H9 (cell line): ENCODE data around the gene IRF4. TPM values are rescaled to one million over a fixed set of nuclear protein-coding genes. Genes with fewer than 3 reads are reported as not detected.

Experiments
- DNase-seq: peaks from one replicate; pipeline ENCODE4 v3.0.0-alpha.2; 2017
- H2AFZ ChIP-seq: one replicate; pipeline ENCODE4 v1.6.1; 2013; ENCODE audit warnings: mild to moderate bottlenecking, low read length, control low read depth, moderate library complexity
- H2AK5ac ChIP-seq: 2 replicates; pipeline ENCODE4 v1.6.1; 2013; ENCODE audit warnings: low read length, control low read depth, mixed read lengths; ENCODE audit not compliant: insufficient read length
- H2BK120ac ChIP-seq: one replicate; pipeline ENCODE4 v1.6.1; 2013; ENCODE audit warnings: low read depth, mild to moderate bottlenecking, low read length, control low read depth, inconsistent platforms; ENCODE audit not compliant: poor library complexity, severe bottlenecking
- H2BK12ac ChIP-seq: 2 replicates; pipeline ENCODE4 v1.6.1; 2013; ENCODE audit warnings: low read length, control low read depth, mixed read lengths, low read depth; ENCODE audit not compliant: insufficient read length
- H2BK15ac ChIP-seq: 2 replicates; pipeline ENCODE4 v1.6.1; 2013; ENCODE audit warnings: low read depth, low read length, control low read depth
- H2BK20ac ChIP-seq: one replicate; pipeline ENCODE4 v1.6.1; 2013; ENCODE audit warnings: low read depth, mild to moderate bottlenecking, low read length, control low read depth, inconsistent platforms; ENCODE audit not compliant: poor library complexity, severe bottlenecking
- H2BK5ac ChIP-seq: 2 replicates; pipeline ENCODE4 v1.6.1; 2013; ENCODE audit warnings: low read length, control low read depth, mixed read lengths; ENCODE audit not compliant: insufficient read length
- H3K14ac ChIP-seq: 2 replicates; pipeline ENCODE4 v1.6.1; 2013; ENCODE audit warnings: low read length, control low read depth; ENCODE audit not compliant: insufficient read depth
- H3K18ac ChIP-seq: 2 replicates; pipeline ENCODE4 v1.6.1; 2013; ENCODE audit warnings: low read depth, mild to moderate bottlenecking, mixed read lengths, low read length, control low read depth; ENCODE audit not compliant: insufficient read length
- H3K23ac ChIP-seq: 2 replicates; pipeline ENCODE4 v1.6.1; 2013; ENCODE audit warnings: low read length, control low read depth, mixed read lengths, low read depth; ENCODE audit not compliant: insufficient read length
- H3K23me2 ChIP-seq: 2 replicates; pipeline ENCODE4 v1.6.1; 2013; ENCODE audit warnings: low read depth, mild to moderate bottlenecking, mixed read lengths, low read length, control low read depth; ENCODE audit not compliant: insufficient read length, poor library complexity, severe bottlenecking
- H3K27ac ChIP-seq: 2 replicates; pipeline ENCODE4 v1.5.1; 2013; ENCODE audit warnings: low read length, control low read depth, mixed read lengths, low read depth; ENCODE audit not compliant: insufficient read length
- H3K27me3 ChIP-seq: 2 replicates; pipeline ENCODE4 v1.6.1; 2013; ENCODE audit warnings: low read length, control low read depth, inconsistent platforms; ENCODE audit not compliant: insufficient read depth
- H3K4ac ChIP-seq: 2 replicates; pipeline ENCODE4 v1.6.1; 2013; ENCODE audit warnings: low read depth, mild to moderate bottlenecking, control low read depth, inconsistent platforms, low read length, moderate library complexity
- H3K4me1 ChIP-seq: 2 replicates; pipeline ENCODE4 v1.6.1; 2013; ENCODE audit warnings: low read length, control low read depth, inconsistent platforms; ENCODE audit not compliant: insufficient read depth
- H3K4me2 ChIP-seq: 2 replicates; pipeline ENCODE4 v1.6.1; 2013; ENCODE audit warnings: low read length, control low read depth, mixed read lengths; ENCODE audit not compliant: insufficient read length, insufficient read depth
- H3K56ac ChIP-seq: 2 replicates; pipeline ENCODE4 v1.6.1; 2013; ENCODE audit warnings: low read depth, mild to moderate bottlenecking, mixed read lengths, low read length, control low read depth; ENCODE audit not compliant: insufficient read length
- H3K79me1 ChIP-seq: 2 replicates; pipeline ENCODE4 v1.6.1; 2013; ENCODE audit warnings: low read depth, mild to moderate bottlenecking, moderate library complexity, low read length, control low read depth, inconsistent platforms; ENCODE audit not compliant: insufficient read depth, poor library complexity, severe bottlenecking
- H3K79me2 ChIP-seq: 2 replicates; pipeline ENCODE4 v1.6.1; 2013; ENCODE audit warnings: low read length, control low read depth, inconsistent platforms; ENCODE audit not compliant: insufficient read depth
- H3K9ac ChIP-seq: 2 replicates; pipeline ENCODE4 v1.6.1; 2013; ENCODE audit warnings: low read length, control low read depth, mixed read lengths; ENCODE audit not compliant: insufficient read length; ENCODE audit errors: extremely low read depth
- H3K9me3 ChIP-seq: one replicate; pipeline ENCODE4 v1.6.1; 2013; ENCODE audit warnings: low read depth, low read length, inconsistent platforms; ENCODE audit not compliant: control insufficient read depth
- H3T11ph ChIP-seq: one replicate; pipeline ENCODE4 v1.6.1; 2013; ENCODE audit warnings: mild to moderate bottlenecking, low read length, control low read depth, inconsistent platforms
- H4K20me1 ChIP-seq: one replicate; pipeline ENCODE4 v1.6.1; 2013; ENCODE audit not compliant: control insufficient read depth, insufficient read length, insufficient read depth
- H4K5ac ChIP-seq: 2 replicates; pipeline ENCODE4 v1.6.1; 2013; ENCODE audit warnings: low read depth, mild to moderate bottlenecking, mixed read lengths, low read length, control low read depth; ENCODE audit not compliant: insufficient read length
- H4K8ac ChIP-seq: replicated peaks from 2 replicates; pipeline ENCODE4 v1.6.1; 2013; ENCODE audit warnings: low read length, control low read depth, mixed read lengths, low read depth; ENCODE audit not compliant: insufficient read length
- H4K91ac ChIP-seq: 2 replicates; pipeline ENCODE4 v1.6.1; 2013; ENCODE audit warnings: low read depth, mild to moderate bottlenecking, moderate library complexity, mixed read lengths, low read length, control low read depth; ENCODE audit not compliant: insufficient read length
- H3K27ac Mint-ChIP-seq, 3 experiments: 2 replicates in 2 of 3; 3 replicates in 1 of 3; pipeline ENCODE4 v1.8.0; 2020 to 2021; ENCODE audit warnings: mixed read lengths in 3 of 3, mild to moderate bottlenecking in 1 of 3, moderate library complexity in 1 of 3
- H3K27me3 Mint-ChIP-seq: 2 replicates; pipeline ENCODE4 v1.8.0; 2021; ENCODE audit warnings: low read depth, mild to moderate bottlenecking, moderate library complexity, mixed read lengths
- H3K36me3 Mint-ChIP-seq, 3 experiments: 2 replicates in 2 of 3; 3 replicates in 1 of 3; pipeline ENCODE4 v1.8.0; 2020 to 2021; ENCODE audit warnings: low read depth in 3 of 3, mixed read lengths in 3 of 3; ENCODE audit not compliant: insufficient read depth in 1 of 3
- H3K4me1 Mint-ChIP-seq, 2 experiments: 2 replicates each; pipeline ENCODE4 v1.8.0; 2020; ENCODE audit warnings: mixed read lengths in 2 of 2
- H3K4me3 Mint-ChIP-seq, 2 experiments: 2 replicates in 1 of 2; 3 replicates in 1 of 2; pipeline ENCODE4 v1.8.0; 2020 to 2021; ENCODE audit warnings: mild to moderate bottlenecking in 2 of 2, mixed read lengths in 2 of 2, moderate library complexity in 1 of 2
- H3K9me3 Mint-ChIP-seq, 2 experiments: 2 replicates in 1 of 2; 3 replicates in 1 of 2; pipeline ENCODE4 v1.8.0; 2020; ENCODE audit warnings: mild to moderate bottlenecking in 2 of 2, mixed read lengths in 2 of 2, moderate library complexity in 1 of 2
- CTCF ChIP-seq: fragments of 200-600 bp; sonication (generic); conservative IDR thresholded peaks from 3 replicates; pipeline ENCODE4 v1.8.0; 2021; ENCODE audit warnings: antibody characterized with exemption, mild to moderate bottlenecking
- WGBS: extraction: QIAGEN DNeasy Blood & Tissue Kit; methylation state at CpG from one replicate; pipeline ENCODE4 v1.1.7; 2013; ENCODE audit warnings: missing lambda C conversion rate, low lambda C conversion rate, mixed read lengths; ENCODE audit not compliant: insufficient read length; ENCODE audit errors: extremely low coverage; 5-methylcytosine and 5-hydroxymethylcytosine counted together
- total RNA-seq: library from RNA; stranded (reverse); gene quantifications from 2 replicates; pipeline ENCODE4 v1.2.1, GENCODE V29; 2021

IRF4 gene
- total RNA-seq, 1 experiment from 2014 or later: 0.31 TPM

- H3K23me2 ChIP-seq: no peaks in the 10 kb centered on the region
- no peak overlapping the region for H3K14ac ChIP-seq
- H3K9me3 ChIP-seq: peaks cover 73% of the 10 kb centered on the region
- Mint-ChIP-seq H3K4me3 (no peak overlapping the region), H3K27ac (no peak overlapping the region), H3K9me3 (peaks cover 93 to 99% of the 10 kb centered on the region in 2 experiments), H3K27me3 (peaks cover 16% of the 10 kb centered on the region), H3K4me1 (no peaks in the 10 kb centered on the region), H3K36me3 (peaks cover 22 to 31% (median 30%) of the 10 kb centered on the region in 3 experiments)
- no peak overlapping the region for H3K23ac ChIP-seq
- no peak overlapping the region for H4K8ac ChIP-seq
- TF ChIP-seq CTCF: no peak
- no peak overlapping the region for H3K9ac ChIP-seq
- H2AK5ac ChIP-seq: no peak overlapping the region
- H3K4ac ChIP-seq: no peak overlapping the region
- H2BK5ac ChIP-seq: no peak overlapping the region
- DNase-seq: no peak
- H3K4me2 ChIP-seq: no peak overlapping the region
- H3K4me1 ChIP-seq: no peaks in the 10 kb centered on the region
- no peak overlapping the region for H3K56ac ChIP-seq
- H3K18ac ChIP-seq: no peak overlapping the region
- no peaks in the 10 kb centered on the region for H3K79me2 ChIP-seq
- no peak overlapping the region for H2BK15ac ChIP-seq
- H4K20me1 ChIP-seq: no peaks in the 10 kb centered on the region
- H2BK120ac ChIP-seq: no peak overlapping the region
- H3K27ac ChIP-seq: no peak overlapping the region
- no peaks in the 10 kb centered on the region for H3K27me3 ChIP-seq
- H4K5ac ChIP-seq: no peak overlapping the region
- H4K91ac ChIP-seq: no peak overlapping the region
- H2BK20ac ChIP-seq: no peak overlapping the region
- no peaks in the 10 kb centered on the region for H3K79me1 ChIP-seq
- WGBS: no CpG with 5 or more reads among the region's 5 CpGs
- no peak overlapping the region for H2BK12ac ChIP-seq
- no peak overlapping the region for H2AFZ ChIP-seq
- no peak overlapping the region for H3T11ph ChIP-seq
Measured at GRCh38 chr6:360349-360748, 31.2 kb upstream of the IRF4 start.
